Endothelial cell of umbilical vein (primary cell): ENCODE data around the gene CKAP5. TPM values are rescaled to one million over a fixed set of nuclear protein-coding genes. Genes with fewer than 3 reads are reported as not detected.

Experiments used
- BruUV-seq: library from RNA; stranded (reverse); fragments of 400-500 nt; replicated peaks from 2 replicates; lab custom pipeline; 2021; lab: Mats Ljungman, UMichigan
- CTCF ChIA-PET: fragments of 300-600, 350-600 bp; sonication (Branson Sonifier 250); formaldehyde crosslinking; loops from one replicate; lab custom pipeline; 2021; ENCODE audit warnings: antibody characterized with exemption, inconsistent platforms; lab: Charles Lee
- POLR2A ChIA-PET: fragments of 300-600, 350-600 bp; sonication (Branson Sonifier 250); formaldehyde crosslinking; loops from one replicate; lab custom pipeline; 2021; ENCODE audit warnings: antibody characterized with exemption, inconsistent platforms; lab: Charles Lee
- DNase-seq: peaks from one replicate; pipeline ENCODE4 v3.0.0-alpha.2; 2011; ENCODE audit warnings: low read depth, low spot score
- FAIRE-seq: peaks from 2 replicates; lab custom pipeline; 2011; peaks lifted over from hg19 to GRCh38; lab: Jason Lieb, UNC
- H2AFZ ChIP-seq: 2 replicates; pipeline ENCODE4 v1.6.0; 2012; ENCODE audit warnings: low read depth, low read length, control low read depth, inconsistent platforms
- H3K27ac ChIP-seq: 2 replicates; pipeline ENCODE4 v1.5.1; 2011; ENCODE audit warnings: low read depth, mild to moderate bottlenecking, control low read depth, low read length, moderate library complexity; ENCODE audit not compliant: insufficient read depth
- H3K27me3 ChIP-seq, 2 experiments: 2 replicates each; pipeline versions ENCODE4 v1.6.0 to v1.6.1; 2011; ENCODE audit warnings: low read length in 2 of 2, mixed read lengths in 1 of 2; ENCODE audit not compliant: control insufficient read depth in 2 of 2, insufficient read depth in 2 of 2
- H3K36me3 ChIP-seq, 2 experiments: 2 replicates in 1 of 2; 3 replicates in 1 of 2; pipeline ENCODE4 v1.5.1; 2011; ENCODE audit warnings: low read length in 2 of 2, mild to moderate bottlenecking in 1 of 2, moderate library complexity in 1 of 2; ENCODE audit not compliant: control insufficient read depth in 2 of 2, insufficient read depth in 2 of 2; ENCODE audit errors: extremely low read depth in 1 of 2
- H3K4me1 ChIP-seq: 3 replicates; pipeline ENCODE4 v1.5.1; 2011; ENCODE audit warnings: mild to moderate bottlenecking, low read length; ENCODE audit not compliant: control insufficient read depth, insufficient read depth; ENCODE audit errors: extremely low read depth
- H3K4me2 ChIP-seq: 2 replicates; pipeline ENCODE4 v1.6.1; 2011; ENCODE audit warnings: low read length, control low read depth, mixed read lengths; ENCODE audit not compliant: insufficient read depth
- H3K4me3 ChIP-seq, 3 experiments: fragments of 200-600 bp in 1 of 3; sonication (generic), shearing (Covaris generic) in 1 of 3; replicated peaks in 1 of 3; 2 replicates each; pipeline ENCODE4 v1.5.1; 2011 to 2016; ENCODE audit warnings: control low read depth in 3 of 3, low read length in 3 of 3, mild to moderate bottlenecking in 2 of 3, inconsistent platforms in 1 of 3, low read depth in 1 of 3, moderate library complexity in 1 of 3; ENCODE audit not compliant: insufficient read depth in 1 of 3
- H3K79me2 ChIP-seq: 2 replicates; pipeline ENCODE4 v1.6.0; 2012; ENCODE audit warnings: low read length, inconsistent platforms; ENCODE audit not compliant: control insufficient read depth, insufficient read depth
- H3K9ac ChIP-seq: replicated peaks from 2 replicates; pipeline ENCODE3; 2011; ENCODE audit warnings: low read length, control low read depth; ENCODE audit not compliant: insufficient read depth; ENCODE audit errors: extremely low read depth
- H3K9me1 ChIP-seq: replicated peaks from 3 replicates; pipeline ENCODE4 v1.6.0; 2011; ENCODE audit warnings: mild to moderate bottlenecking, low read length; ENCODE audit not compliant: control insufficient read depth, insufficient read depth; ENCODE audit errors: extremely low read depth
- H3K9me3 ChIP-seq: replicated peaks from 2 replicates; pipeline ENCODE4 v1.5.1; 2012; ENCODE audit warnings: low read length, inconsistent platforms; ENCODE audit not compliant: control insufficient read depth, insufficient read depth
- H4K20me1 ChIP-seq: replicated peaks from 2 replicates; pipeline ENCODE3; 2011; ENCODE audit warnings: mild to moderate bottlenecking, low read length; ENCODE audit not compliant: control insufficient read depth, insufficient read depth; ENCODE audit errors: extremely low read depth
- CTCF ChIP-seq, 2 donors: IDR thresholded peaks; 1 replicate in 1 of 2; 2 replicates in 1 of 2; pipeline ENCODE4 v1.5.1; 2011; ENCODE audit warnings: low read length in 2 of 2, mild to moderate bottlenecking in 2 of 2, moderate library complexity in 2 of 2, control low read depth in 1 of 2, inconsistent platforms in 1 of 2, low read depth in 1 of 2; ENCODE audit not compliant: insufficient read depth in 1 of 2; ENCODE audit errors: extremely low read depth in 1 of 2
- GATA2 ChIP-seq: IDR thresholded peaks from 2 replicates; pipeline ENCODE4 v1.7.0; 2011; ENCODE audit warnings: low read depth, mild to moderate bottlenecking, moderate library complexity, mixed read lengths, low read length; ENCODE audit not compliant: insufficient read length, insufficient read depth
- JUN ChIP-seq: IDR thresholded peaks from 2 replicates; pipeline ENCODE4 v1.6.1; 2011; ENCODE audit warnings: borderline replicate concordance, low read depth; ENCODE audit not compliant: insufficient read length, insufficient read depth
- MYC ChIP-seq: IDR thresholded peaks from one replicate; pipeline ENCODE4 v1.6.1; 2011; ENCODE audit warnings: mild to moderate bottlenecking, low read depth, low read length
- POLR2A ChIP-seq: IDR thresholded peaks from 2 replicates; pipeline ENCODE4 v1.6.1; 2012; ENCODE audit warnings: low read depth, mild to moderate bottlenecking, control low read depth, low read length
- POLR2AphosphoS5 ChIP-seq: IDR thresholded peaks from 2 replicates; pipeline ENCODE4 v1.6.1; 2012; ENCODE audit warnings: low read depth, mild to moderate bottlenecking, control low read depth, low read length, moderate library complexity; ENCODE audit not compliant: insufficient read depth
- dilution Hi-C: fragments of 300-500 bp; cut with MboI; formaldehyde crosslinking; loops from one replicate; pipeline ENCODE4 v1.15.0; 2019; ENCODE audit warnings: low sequenced_read_pairs; ENCODE audit not compliant: extremely low pct_ligation_motif_present
- intact Hi-C: fragments of 100-400 bp; cut with micrococcal nuclease; formaldehyde crosslinking; loops from one replicate; pipeline ENCODE4 v1.10.0; 2022
- polyA plus RNA-seq, 4 experiments: library from polyadenylated mRNA; depleted of rRNA in 3 of 4; stranded (reverse) in 3 of 4; unstranded in 1 of 4; fragments of >200 nt; gene quantifications; 2 replicates each; pipeline versions ENCODE4 v1.2.1 to v1.2.3, GENCODE V29; 2011 to 2012; ENCODE audit warnings: missing spikeins in 1 of 4
- total RNA-seq: library from RNA; stranded (reverse); gene quantifications from 2 replicates; pipeline ENCODE4 v1.2.3, GENCODE V29; 2021

The CKAP5 gene
- total and polyA plus RNA-seq, 2 donors (not counting 3 experiments of a cell fraction or from before 2014, with no cell fraction given): 47.4 to 138 TPM

DNA sequence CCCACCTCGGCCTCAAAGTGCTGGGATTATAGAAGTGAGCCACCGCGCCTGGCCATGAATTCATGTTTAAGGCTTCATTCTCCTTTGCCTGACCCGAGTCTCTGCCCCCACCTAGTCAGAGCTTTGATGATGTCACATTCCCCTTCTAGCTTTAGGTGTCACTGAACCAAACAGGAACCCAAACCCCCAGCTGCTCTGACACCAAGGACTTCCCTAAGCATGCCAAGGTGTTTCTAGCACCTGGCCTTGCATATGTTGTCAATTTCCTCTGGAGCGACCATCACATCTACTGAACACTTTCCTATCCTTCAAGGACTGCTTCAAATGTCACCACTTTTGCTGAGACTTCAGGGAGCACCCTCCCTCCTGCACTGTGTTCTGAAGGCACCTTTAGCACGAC, 124.8 kb downstream of the CKAP5 start:
- no peaks in the 10 kb centered on the region for H3K36me3 ChIP-seq
- H3K4me3 ChIP-seq: no peak overlapping the region
- no peaks in the 10 kb centered on the region for H4K20me1 ChIP-seq
- DNase-seq (no peak), FAIRE-seq (no peak)
- no peaks in the 10 kb centered on the region for H3K79me2 ChIP-seq
- H2AFZ ChIP-seq: no peak overlapping the region
- POLR2A ChIA-PET: no interaction called here
- CTCF ChIA-PET: interaction anchor here (1.4 kb wide), 1 partner anchor 15 kb away, joined by 3 read pairs; no protein-coding TSS in a partner anchor
- dilution Hi-C loops (no loop called here), intact Hi-C loops (no loop called here)
- H3K27me3 ChIP-seq: no peaks in the 10 kb centered on the region
- H3K4me1 ChIP-seq: peaks cover 3% of the 10 kb centered on the region
- H3K4me2 ChIP-seq: no peak overlapping the region
- no peak overlapping the region for H3K27ac ChIP-seq
- no peaks in the 10 kb centered on the region for H3K9me1 ChIP-seq
- no peak overlapping the region for H3K9ac ChIP-seq
- no TSS peak for BruUV-seq
- no peaks in the 10 kb centered on the region for H3K9me3 ChIP-seq
- TF ChIP-seq JUN (no peak), CTCF (IDR thresholded peaks at IDR 0.05; ENCODE audit: extremely low read depth in 1 of 2, insufficient read depth in 1 of 2, low read depth in 1 of 2, low read length in 2 of 2) (no peak), GATA2 (no peak), POLR2A (no peak), MYC (no peak)

GRCh38 chr11:46719543-46720218, 126.4 kb downstream of the CKAP5 start:
- Histone ChIP-seq H3K9me1 (no peaks in the 10 kb centered on the region), H2AFZ (no peak overlapping the region), H3K79me2 (no peaks in the 10 kb centered on the region), H3K27ac (no peak overlapping the region), H3K9ac (no peak overlapping the region), H3K9me3 (no peaks in the 10 kb centered on the region), H4K20me1 (no peaks in the 10 kb centered on the region), H3K4me1 (peaks cover 6% of the 10 kb centered on the region), H3K36me3 (no peaks in the 10 kb centered on the region), H3K4me2 (no peak overlapping the region), H3K27me3 (no peaks in the 10 kb centered on the region), H3K4me3 (no peak overlapping the region)
- TF ChIP-seq POLR2A (no peak), GATA2 (no peak), POLR2AphosphoS5 (no peak)
- ChIA-PET CTCF (interaction anchor here (1.4 kb wide), 1 partner anchor 13 kb away, joined by 3 read pairs; no protein-coding TSS in a partner anchor), POLR2A (no interaction called here)
- intact Hi-C loops (no loop called here), dilution Hi-C loops (no loop called here)
- FAIRE-seq: no peak
- no TSS peak for BruUV-seq
- no peak for DNase-seq
